HG03103 (cell line): Measurements from ENCODE around the gene BNIPL.

ENCODE experiments used
- ATAC-seq: cut with Tn5 transposase; IDR thresholded peaks from one replicate; pipeline ENCODE4 v1.9.1; 2021; ENCODE audit warnings: low read depth; ENCODE audit not compliant: unreplicated experiment

Gene BNIPL

DNA sequence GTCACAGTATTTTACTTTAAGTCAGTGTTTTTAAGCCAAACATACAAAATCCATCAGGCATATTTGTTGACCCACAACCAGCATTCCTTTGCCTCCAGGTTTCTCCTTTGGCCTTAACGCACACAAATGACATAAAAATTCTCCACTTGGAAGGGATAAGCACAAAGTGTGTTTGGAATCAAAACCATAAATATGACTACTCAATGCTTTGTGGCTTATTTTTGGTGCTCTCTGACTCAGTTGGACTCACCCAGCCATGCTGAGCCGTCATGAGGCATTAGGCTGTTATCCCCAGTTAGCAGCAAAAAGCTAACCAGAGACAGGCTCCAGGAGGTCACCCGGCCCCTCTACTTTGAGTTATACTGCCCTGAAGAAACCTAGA, 27.2 kb upstream of the BNIPL start:
- no peak for ATAC-seq

DNA sequence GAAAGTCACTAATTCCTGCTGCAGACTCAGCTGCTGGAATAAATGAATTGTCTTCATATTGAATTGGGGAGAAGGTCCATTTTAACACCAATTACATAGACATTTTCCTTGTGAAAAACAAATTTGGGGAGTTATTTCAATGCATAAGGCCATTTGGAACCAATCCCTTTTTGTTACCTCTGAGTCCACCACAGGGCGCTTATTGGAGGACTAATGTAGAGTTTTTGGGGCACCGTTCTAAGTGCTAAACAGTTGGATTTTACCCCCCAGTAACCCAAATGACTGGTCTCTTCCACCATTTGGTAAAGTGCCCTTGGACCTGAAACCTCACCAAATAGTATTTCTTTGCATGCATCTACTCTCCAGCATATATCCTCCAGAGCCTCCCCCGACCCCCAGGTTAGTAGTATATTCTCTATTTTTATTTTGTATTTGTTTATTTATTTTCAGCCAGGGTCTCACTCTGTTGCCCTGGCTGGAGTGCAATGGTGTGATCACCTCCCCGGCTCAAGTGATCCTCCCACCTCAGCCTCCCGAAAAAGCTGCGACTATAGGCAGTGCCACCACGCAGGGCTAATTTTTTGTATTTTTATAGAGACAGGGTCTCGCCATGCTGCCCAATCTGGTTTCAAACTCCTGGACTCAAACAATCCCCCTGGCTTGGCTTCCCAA, 26.6 kb upstream of the BNIPL start:
- ATAC-seq = no peak

GRCh38 chr1:151010346-151010726, 26.1 kb upstream of the BNIPL start:
- ATAC-seq = no peak

- no peak for ATAC-seq
Measured at GRCh38 chr1:151011154-151011850, 25.1 kb upstream of the BNIPL start.

- ATAC-seq = no peak
Measured at GRCh38 chr1:151012684-151013471, 23.5 kb upstream of the BNIPL start.

DNA sequence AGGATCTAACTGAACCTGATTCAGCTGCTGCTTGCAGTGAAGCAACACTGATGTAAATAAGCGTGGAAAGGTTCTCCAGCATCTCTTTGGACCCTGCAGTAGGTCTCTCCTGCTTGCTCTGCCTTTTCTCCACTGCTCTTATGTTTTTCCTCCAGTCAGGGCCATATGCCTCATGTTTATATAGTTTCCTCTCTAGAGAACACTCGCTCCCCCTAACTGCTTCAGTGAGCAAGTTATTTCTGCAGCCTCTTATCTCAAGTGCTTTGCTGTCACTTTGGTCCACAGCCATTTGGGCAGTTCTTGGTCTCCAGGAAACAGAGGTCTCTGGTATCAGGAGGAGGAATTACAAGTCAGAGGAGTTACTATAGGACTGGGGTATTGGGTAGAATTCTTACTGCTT, 22.9 kb upstream of the BNIPL start:
- no peak for ATAC-seq

DNA sequence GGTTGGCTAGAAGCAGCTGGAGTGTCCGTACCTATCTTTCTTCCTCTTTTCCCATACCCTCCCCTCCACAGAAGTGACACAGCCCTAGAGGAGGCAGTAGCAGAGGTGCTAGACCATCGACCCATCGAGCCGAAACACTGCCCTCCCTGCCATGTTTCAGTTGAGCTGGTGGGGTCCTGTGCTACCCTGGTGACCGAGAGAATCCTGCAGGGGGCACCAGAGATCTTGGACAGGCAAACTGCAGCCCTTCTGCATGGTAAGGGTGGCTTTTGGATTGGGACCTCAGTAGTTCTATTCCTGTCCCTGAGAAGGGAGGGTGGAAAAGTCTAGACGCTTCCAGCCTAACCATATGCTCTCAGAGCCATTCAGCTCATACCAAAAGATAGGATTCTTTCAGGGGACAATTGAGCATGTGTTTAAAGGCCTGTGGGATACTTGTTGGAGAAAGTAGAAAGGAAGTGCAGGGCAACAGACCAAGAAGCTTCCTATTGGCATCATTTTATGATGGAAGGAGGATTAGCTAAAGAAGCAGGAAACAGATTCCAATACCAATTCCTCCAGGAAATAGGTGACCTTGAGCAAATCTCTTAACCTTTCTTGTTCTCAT, 11.7 kb upstream of the BNIPL start:
- ATAC-seq = no peak

DNA sequence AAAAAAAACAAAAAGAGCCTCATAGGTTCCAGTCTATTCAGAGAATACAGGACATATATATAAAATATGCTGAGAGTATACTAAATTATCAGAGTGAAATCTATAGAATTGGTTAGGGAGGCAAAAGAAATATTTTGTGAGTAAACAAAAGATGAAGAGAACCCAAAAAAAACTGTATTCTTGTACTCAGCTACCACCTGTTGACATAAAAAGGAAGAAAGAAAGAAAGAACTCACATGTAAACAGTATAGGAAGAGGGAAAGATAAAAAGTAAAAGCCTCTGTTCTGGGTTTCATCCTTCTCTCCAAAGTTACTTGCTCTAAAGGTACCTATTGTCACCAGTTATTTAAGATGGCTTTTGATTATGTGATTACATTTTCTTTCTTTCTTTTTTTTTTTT, 9.9 kb upstream of the BNIPL start:
- no peak for ATAC-seq

- ATAC-seq = no peak
Measured at GRCh38 chr1:151032164-151032563, 4.2 kb upstream of the BNIPL start.

DNA sequence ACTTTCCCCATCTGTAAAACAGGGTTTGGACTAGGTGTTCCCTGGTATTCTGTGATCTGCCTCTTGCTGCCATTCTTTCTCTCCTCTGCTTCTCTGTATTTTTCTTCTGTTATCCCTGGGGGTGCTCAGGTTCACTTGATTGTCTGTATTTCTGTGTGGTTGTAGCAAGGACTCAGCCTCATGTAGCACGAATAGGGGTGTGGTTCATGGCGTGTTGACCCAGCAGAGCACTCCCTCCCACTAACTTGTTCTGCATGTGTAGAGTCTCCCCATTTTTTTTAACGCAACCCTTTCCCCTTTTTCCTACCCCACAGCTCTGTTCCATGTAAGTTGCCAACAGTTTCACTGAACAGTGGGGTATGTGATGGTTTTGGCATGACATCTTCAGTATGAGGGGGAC, 1.2 kb upstream of the BNIPL start:
- no peak for ATAC-seq

- ATAC-seq = no peak
Measured at GRCh38 chr1:151037032-151037431, 646 bp downstream of the BNIPL start.

GRCh38 chr1:151039521-151039920, 3.1 kb downstream of the BNIPL start:
- no peak for ATAC-seq

DNA sequence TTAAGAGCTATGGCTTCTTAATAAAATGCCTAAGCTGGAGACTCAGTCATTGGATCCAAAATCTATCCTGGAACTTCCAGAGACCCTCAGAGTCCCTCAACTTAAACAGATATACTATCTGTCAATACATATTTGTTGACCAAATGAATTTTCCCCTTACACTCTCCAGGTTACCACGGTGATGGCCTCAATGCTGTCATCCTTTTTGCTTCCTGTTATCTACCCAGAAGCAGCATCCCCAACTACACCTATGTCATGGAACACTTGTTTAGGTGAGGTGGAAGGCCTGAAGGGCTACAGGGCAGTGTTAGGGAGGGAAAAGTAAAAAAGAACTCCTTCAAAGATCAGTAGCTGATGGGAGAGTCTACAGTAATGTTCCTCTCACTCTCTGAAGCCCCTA, 6.8 kb downstream of the BNIPL start:
- no peak for ATAC-seq

DNA sequence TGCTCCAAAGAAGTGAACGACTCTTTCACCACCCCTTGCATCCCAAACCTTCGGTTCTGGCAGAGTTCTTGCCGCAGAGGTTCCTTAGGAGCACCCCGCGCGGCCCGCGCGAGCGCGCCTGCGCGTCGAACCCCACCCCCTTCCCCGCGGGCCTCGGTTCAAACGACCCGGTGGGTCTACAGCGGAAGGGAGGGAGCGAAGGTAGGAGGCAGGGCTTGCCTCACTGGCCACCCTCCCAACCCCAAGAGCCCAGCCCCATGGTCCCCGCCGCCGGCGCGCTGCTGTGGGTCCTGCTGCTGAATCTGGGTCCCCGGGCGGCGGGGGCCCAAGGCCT, 11.2 kb downstream of the BNIPL start, which contains the start of gene C1orf56:
TSS of gene C1orf56 (plus strand) at position 161 of the 334 bp plus-strand sequence. CDS start at position 258, 97 bp downstream.
- no peak for ATAC-seq

DNA sequence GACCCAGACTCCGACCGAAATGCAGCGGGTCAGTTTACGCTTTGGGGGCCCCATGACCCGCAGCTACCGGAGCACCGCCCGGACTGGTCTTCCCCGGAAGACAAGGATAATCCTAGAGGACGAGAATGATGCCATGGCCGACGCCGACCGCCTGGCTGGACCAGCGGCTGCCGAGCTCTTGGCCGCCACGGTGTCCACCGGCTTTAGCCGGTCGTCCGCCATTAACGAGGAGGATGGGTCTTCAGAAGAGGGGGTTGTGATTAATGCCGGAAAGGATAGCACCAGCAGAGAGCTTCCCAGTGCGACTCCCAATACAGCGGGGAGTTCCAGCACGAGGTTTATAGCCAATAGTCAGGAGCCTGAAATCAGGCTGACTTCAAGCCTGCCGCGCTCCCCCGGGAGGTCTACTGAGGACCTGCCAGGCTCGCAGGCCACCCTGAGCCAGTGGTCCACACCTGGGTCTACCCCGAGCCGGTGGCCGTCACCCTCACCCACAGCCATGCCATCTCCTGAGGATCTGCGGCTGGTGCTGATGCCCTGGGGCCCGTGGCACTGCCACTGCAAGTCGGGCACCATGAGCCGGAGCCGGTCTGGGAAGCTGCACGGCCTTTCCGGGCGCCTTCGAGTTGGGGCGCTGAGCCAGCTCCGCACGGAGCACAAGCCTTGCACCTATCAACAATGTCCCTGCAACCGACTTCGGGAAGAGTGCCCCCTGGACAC, 11.7 kb downstream of the BNIPL start:
- no peak for ATAC-seq

GRCh38 chr1:151048645-151049032, 12.3 kb downstream of the BNIPL start:
- no peak for ATAC-seq

- no peak for ATAC-seq
Measured at GRCh38 chr1:151049458-151049857, 13.1 kb downstream of the BNIPL start.

DNA sequence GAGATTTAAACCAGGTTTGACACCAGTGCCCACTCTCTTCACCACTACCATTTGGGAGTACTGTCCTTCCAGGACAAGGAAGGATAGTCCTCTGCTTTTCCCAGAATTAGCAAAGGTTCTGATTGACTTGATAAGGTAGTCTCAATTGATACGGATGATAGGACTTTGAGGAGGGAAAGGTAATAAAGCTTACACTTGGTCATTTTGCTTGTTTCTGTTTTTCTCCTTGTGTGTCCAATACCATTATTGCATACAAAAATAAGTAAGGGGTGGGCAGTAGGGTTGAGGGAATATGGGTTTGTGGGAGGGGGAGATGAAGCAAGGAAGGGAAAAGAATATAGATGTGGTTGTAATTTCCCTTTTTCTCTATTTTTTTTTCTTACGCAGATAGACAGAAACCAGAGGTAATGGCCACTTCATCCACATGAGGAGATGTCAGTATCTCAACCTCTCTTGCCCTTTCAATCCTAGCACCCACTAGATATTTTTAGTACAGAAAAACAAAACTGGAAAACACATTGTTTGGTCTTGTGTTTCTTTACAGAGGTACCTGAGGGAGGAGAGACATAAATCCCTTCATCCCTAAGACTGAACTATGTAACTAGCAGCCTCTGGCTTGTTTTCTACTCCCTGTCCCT, 13.8 kb downstream of the BNIPL start:
- ATAC-seq = no peak

GRCh38 chr1:151051356-151052009, 15.1 kb downstream of the BNIPL start:
- ATAC-seq = no peak
